SJSA1 (cell line): ENCODE data around the gene NCS1. TPM values are rescaled to one million over a fixed set of nuclear protein-coding genes. Genes with fewer than 3 reads are reported as not detected.

Source experiments
- DNase-seq, 2 experiments: peaks; one replicate each; pipeline ENCODE4 v3.0.0-alpha.2; 2015 to 2020; ENCODE audit warnings: low spot score in 2 of 2, low read depth in 1 of 2
- H3K27ac ChIP-seq: fragments of 250-450 bp; sonication (Bioruptor Pico); 2 replicates; pipeline ENCODE4 v1.5.1; 2020; ENCODE audit warnings: mild to moderate bottlenecking, moderate library complexity
- H3K27me3 ChIP-seq: fragments of 250-450 bp; sonication (Bioruptor Pico); replicated peaks from 2 replicates; pipeline ENCODE4 v1.5.1; 2020; ENCODE audit warnings: mild to moderate bottlenecking, moderate library complexity
- H3K36me3 ChIP-seq: fragments of 250-450 bp; sonication (Bioruptor Pico); 2 replicates; pipeline ENCODE4 v1.5.1; 2020; ENCODE audit warnings: mild to moderate bottlenecking
- H3K4me1 ChIP-seq: fragments of 250-450 bp; sonication (Bioruptor Pico); replicated peaks from 2 replicates; pipeline ENCODE4 v1.6.1; 2021; ENCODE audit warnings: mild to moderate bottlenecking
- H3K4me3 ChIP-seq: fragments of 250-450 bp; sonication (Bioruptor Pico); 2 replicates; pipeline ENCODE4 v1.5.1; 2020; ENCODE audit warnings: mild to moderate bottlenecking
- H3K9me3 ChIP-seq: fragments of 250-450 bp; sonication (Bioruptor Pico); replicated peaks from 2 replicates; pipeline ENCODE4 v1.5.1; 2020; ENCODE audit warnings: mild to moderate bottlenecking
- total RNA-seq: library from RNA; depleted of rRNA; stranded (reverse); fragments of >200 nt; shearing (Covaris generic); gene quantifications from 2 replicates; pipeline ENCODE4 v1.2.3, GENCODE V29; 2014; rRNA removed

Gene NCS1
- 31.5 and 44.6 TPM in 2 replicates for total RNA-seq

DNA sequence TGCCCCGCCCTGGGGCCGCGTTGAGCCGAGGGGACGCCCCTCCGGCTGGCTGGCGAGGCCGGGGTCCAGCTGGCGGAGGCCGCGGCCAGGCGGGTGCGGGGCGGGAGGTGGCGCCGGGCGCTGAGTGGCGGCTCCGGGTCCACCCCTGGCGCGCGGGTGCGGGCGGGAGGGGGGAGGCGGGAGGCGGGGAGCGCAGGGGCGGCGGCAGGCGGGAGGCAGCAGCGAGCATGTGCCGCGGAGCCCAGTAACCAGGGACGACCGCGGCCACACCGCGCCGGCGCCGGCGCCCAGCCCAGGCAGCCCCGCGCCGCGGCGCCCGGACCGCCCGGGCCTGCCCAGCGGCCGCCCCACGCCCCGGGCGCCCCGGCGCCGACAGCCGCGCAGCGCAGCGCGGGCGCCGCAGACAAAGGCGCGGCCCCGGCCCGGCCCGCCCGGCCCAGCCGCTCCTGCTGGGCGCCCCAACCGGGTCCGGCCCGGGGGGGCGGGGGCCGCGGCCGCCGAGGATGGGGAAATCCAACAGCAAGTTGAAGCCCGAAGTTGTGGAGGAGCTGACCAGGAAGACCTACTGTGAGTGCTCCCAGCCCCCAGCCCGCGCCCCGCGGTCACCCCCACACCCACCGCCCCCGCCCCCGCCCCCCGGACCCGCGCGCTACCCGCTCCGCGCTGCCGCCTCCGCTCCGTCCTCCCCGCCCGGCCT lies at the start of gene NCS1:
TSS of gene NCS1 (plus strand) at position 244 of the 697 bp plus-strand sequence. CDS start at position 504, 260 bp downstream.
- Histone ChIP-seq H3K27ac (peak within 1 kb of the TSS; percentile 60), H3K4me1 (peaks cover 18% of the 10 kb centered on the region), H3K4me3 (peak within 1 kb of the TSS; percentile 82), H3K36me3 (peaks cover 32% of the 10 kb centered on the region), H3K27me3 (no peaks in the 10 kb centered on the region), H3K9me3 (no peaks in the 10 kb centered on the region)
- peak in 1 of 2 experiments; percentile 79 for DNase-seq

DNA sequence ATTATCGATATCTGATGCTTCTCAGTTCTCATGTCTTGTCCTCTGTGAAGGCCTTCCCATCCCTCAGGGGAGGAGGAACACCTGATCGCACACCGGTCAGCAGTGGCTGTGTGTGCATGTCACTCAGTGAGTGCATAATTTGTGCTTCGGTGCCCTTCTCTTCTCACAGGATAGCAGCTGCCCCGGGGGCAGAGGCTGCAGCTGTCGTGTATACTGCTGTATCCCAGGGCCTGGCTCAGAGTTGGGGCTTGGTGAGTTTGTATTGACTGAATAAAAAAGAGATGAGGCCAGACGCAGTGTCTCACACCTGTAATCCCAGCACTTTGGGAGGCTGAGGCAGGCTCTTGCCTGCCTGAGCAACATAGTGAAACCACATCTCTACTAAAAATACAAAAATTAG lies 49.7 kb upstream of the NCS1 start:
- H3K9me3 ChIP-seq = no peaks in the 10 kb centered on the region
- no peak overlapping the region for H3K4me3 ChIP-seq
- no peaks in the 10 kb centered on the region for H3K27me3 ChIP-seq
- peaks cover 46% of the 10 kb centered on the region for H3K36me3 ChIP-seq
- peaks cover 36% of the 10 kb centered on the region for H3K4me1 ChIP-seq
- H3K27ac ChIP-seq = no peak overlapping the region
- DNase-seq = no peak

DNA sequence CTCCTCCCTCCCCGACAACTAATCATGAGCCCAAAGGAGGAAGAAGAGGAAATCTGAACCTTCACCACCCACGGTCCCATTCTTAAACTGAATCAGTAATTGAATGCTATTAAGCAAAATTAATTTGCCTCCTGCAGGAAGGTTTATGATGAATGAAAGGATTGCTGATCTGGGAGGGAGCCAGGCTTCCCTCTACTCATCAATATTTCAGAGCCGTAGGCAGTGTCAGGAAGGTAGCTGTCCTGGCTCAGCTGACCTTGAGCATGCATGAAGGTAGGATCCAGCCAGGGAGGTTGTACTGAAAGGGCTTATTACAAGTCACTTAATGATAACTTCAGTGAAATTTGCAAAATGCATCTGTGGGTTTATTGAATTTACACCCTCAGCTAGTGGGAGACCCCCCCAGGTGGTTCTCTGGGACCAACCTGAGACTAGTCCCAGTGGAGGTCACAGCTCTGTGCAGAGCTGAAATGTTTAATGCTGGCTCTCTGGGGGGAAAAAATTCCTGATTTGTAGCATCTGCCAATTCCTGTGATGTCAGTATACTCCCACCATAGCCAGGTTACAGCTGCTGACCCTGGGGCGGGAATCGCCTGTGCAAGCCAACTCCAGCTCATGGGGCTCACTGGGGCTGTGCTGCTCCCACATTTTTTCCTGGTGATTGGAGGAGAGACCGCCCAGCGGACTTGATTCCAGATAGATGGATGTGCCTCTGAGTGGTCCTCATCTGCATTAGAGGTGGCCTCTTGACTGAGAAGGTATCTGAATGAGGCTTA lies 47.9 kb upstream of the NCS1 start:
- H3K4me1 ChIP-seq = peaks cover 32% of the 10 kb centered on the region
- peaks cover 46% of the 10 kb centered on the region for H3K36me3 ChIP-seq
- no peak for DNase-seq
- H3K27ac ChIP-seq = no peak overlapping the region
- H3K9me3 ChIP-seq = no peaks in the 10 kb centered on the region
- no peaks in the 10 kb centered on the region for H3K27me3 ChIP-seq
- H3K4me3 ChIP-seq = no peak overlapping the region

DNA sequence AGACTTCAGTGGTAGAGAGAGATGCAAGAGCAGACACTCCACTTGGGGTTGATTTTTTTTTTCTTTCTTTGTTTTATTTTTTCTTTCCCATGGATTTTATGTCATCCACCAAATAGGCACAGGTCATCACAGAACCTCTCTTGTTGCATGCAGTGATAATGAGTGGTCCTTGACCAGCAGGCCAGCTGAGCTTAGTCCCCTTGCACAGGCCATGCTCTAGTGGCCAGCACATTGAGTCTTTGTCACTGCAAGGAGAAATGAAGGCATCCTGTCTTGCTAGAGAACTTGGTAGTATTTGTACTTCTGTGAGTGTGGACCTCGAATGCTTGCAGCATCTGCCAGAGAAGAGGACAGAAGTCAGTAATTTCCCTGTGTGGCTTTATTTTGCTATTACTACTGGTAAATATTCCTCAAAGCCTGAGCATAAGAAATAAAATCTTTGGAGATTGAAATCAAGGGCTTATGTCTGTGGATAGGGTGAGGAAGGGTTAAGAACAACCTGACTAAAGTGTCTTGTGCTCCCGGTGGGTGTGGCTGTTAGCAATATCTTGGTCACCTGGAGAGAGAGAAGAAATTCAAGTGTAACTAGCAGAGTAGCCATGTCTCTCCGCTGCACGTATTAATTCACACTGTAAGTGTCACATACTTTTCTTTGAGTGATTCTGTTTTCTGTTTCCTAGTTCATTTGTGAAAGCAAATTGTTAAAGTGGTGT lies 45.3 kb upstream of the NCS1 start:
- H3K4me3 ChIP-seq = no peak overlapping the region
- H3K36me3 ChIP-seq = peaks cover 52% of the 10 kb centered on the region
- no peak for DNase-seq
- H3K27ac ChIP-seq = no peak overlapping the region
- peaks cover 22% of the 10 kb centered on the region for H3K4me1 ChIP-seq
- no peaks in the 10 kb centered on the region for H3K27me3 ChIP-seq
- no peaks in the 10 kb centered on the region for H3K9me3 ChIP-seq

DNA sequence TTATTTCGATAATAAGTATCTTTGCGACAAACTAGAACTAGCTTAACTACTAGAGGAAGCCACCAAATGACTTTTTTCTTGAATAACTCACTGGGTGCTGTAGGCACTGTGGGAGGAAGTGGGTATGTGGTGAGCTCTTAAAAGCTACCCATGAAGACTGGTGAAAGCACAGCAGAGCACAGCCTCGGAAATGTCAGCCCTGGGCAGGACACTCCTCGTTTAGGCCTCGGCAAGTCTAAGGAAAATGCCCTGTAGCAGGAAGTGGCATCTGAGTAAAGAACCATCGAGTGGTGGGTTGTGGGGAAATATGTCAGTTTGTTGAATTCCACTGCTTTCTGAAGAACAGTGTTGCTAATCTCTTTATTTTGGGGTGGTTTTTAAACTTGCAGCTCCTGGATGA lies 44.0 kb upstream of the NCS1 start:
- H3K36me3 ChIP-seq = peaks cover 41% of the 10 kb centered on the region
- DNase-seq = peak in 1 of 2 experiments; percentile 17
- peaks cover 22% of the 10 kb centered on the region for H3K4me1 ChIP-seq
- H3K4me3 ChIP-seq = no peak overlapping the region
- no peaks in the 10 kb centered on the region for H3K9me3 ChIP-seq
- H3K27ac ChIP-seq = peak overlapping the region; percentile 90
- H3K27me3 ChIP-seq = no peaks in the 10 kb centered on the region

DNA sequence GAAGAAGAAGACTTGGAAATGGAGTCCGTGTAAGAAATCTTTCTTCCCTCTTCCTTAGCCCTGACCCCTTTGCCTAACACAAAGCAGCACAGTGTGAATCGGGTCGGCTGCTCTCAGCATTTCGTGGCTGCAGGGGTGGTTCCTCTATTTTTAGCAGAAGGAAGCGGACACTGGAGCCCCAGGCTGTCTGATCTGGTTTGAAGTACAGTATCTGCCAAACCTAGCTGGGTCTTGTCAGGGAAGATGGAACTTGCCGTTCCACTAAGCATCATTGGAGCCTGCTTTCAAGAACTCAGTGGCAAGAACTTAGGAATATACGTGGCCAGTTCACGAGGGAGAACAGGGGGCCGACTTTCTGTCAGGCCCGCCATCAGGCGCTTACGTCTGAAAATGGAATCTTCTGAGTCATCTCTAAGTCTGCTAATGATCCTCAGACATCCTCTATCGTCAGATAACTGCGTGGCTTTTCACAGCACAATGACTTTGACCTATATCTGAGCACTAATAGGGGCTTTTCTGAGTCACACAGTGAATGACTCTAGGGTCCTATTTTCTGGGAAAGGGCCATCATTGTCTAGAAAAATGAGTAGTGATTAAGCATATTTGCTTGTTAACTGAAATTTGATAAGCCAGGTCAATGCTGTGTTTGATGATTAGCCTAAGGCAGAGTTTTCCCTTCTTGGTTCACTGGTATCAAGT lies 43.3 kb upstream of the NCS1 start:
- peak overlapping the region; percentile 90 for H3K27ac ChIP-seq
- peak; percentile 66 to 79 for DNase-seq
- H3K4me1 ChIP-seq = peaks cover 22% of the 10 kb centered on the region
- H3K27me3 ChIP-seq = no peaks in the 10 kb centered on the region
- H3K4me3 ChIP-seq = no peak overlapping the region
- peaks cover 41% of the 10 kb centered on the region for H3K36me3 ChIP-seq
- no peaks in the 10 kb centered on the region for H3K9me3 ChIP-seq

DNA sequence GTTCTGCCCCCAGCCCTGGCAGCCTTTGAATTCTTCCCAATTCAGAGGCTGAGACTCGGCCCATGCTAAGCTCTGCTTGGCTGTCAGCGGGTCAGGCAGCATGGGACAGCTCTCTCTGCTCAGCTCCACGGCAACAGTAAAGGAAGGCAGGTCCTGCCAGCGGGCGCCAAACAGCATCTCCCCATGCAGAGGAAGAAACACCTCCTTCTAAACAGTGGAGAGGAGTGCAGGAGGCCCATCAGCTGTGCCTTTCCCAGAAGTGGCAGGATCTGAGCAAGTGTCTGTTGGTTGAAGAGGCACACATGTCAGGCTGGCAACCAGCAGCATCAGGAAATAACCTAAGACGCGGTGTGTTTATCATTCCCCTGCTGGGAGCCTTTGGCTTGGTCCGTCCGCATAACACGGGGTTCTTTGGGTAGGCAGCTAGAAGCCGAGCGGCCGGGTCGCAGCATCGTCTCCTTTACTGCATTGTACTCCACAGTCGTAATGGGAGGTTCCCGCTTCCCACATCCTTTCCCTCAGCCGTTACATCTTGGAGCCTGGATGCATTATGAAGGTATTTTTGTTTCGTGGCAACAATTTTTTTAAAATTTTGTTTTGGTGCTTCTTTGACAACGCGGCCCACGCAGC lies 42.7 kb upstream of the NCS1 start:
- no peaks in the 10 kb centered on the region for H3K9me3 ChIP-seq
- peak overlapping the region; percentile 90 for H3K27ac ChIP-seq
- peaks cover 22% of the 10 kb centered on the region for H3K4me1 ChIP-seq
- no peak overlapping the region for H3K4me3 ChIP-seq
- H3K36me3 ChIP-seq = peaks cover 42% of the 10 kb centered on the region
- DNase-seq = no peak
- H3K27me3 ChIP-seq = no peaks in the 10 kb centered on the region

DNA sequence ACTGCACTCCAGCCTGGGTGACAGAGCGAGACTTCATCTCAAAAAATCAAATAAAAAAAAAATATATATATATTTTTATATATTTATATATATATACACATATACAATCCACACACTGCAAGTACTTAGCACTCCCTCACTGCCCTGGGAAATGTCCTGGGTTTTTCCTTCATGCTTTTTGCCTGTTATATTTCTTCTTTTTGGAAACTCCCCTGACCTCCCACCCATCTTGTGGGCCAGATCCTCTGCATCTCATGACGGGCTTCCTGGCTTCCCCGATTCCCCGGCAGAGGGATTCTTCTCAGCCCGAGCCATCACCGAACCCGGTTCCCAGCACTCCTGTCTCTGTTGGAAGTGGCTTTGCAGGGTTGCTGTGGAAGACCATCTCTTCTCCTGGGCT lies 39.5 kb upstream of the NCS1 start:
- Histone ChIP-seq H3K4me3 (no peak overlapping the region), H3K27ac (no peak overlapping the region), H3K4me1 (peaks cover 29% of the 10 kb centered on the region), H3K36me3 (peaks cover 49% of the 10 kb centered on the region), H3K27me3 (no peaks in the 10 kb centered on the region), H3K9me3 (no peaks in the 10 kb centered on the region)
- no peak for DNase-seq

DNA sequence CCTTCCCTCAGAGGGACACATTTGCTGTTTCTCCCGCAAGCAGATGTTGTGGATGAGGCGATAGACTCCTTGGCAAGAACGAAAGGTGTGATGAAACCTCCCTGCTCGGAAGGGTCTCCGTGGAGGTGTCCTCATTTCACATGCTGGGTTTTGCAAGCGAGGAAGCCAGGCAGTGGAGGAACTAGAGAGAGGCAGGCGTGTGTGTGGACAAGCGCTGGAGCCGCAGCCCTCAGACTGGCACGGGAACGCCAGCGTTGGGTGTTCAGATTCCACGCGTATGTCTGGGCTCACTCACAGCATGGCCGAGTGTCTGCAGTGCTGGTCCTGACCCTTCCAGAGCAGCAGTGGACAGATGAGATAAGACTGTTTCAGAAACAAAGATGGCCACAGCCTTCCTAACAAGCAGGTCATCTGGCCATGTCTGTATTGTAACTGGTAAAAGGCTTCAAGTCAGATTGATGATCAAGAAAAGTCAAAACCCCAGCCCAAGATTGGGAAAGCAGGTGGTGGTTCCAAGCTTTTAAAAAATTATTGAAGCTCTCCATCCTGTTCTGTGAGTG lies 35.0 kb upstream of the NCS1 start:
- H3K36me3 ChIP-seq = peaks cover 18% of the 10 kb centered on the region
- no peaks in the 10 kb centered on the region for H3K27me3 ChIP-seq
- no peaks in the 10 kb centered on the region for H3K9me3 ChIP-seq
- H3K4me1 ChIP-seq = peaks cover 27% of the 10 kb centered on the region
- peak overlapping the region; percentile 87; the same call in 1 of the 2 replicates for H3K27ac ChIP-seq
- DNase-seq = no peak
- no peak overlapping the region for H3K4me3 ChIP-seq

DNA sequence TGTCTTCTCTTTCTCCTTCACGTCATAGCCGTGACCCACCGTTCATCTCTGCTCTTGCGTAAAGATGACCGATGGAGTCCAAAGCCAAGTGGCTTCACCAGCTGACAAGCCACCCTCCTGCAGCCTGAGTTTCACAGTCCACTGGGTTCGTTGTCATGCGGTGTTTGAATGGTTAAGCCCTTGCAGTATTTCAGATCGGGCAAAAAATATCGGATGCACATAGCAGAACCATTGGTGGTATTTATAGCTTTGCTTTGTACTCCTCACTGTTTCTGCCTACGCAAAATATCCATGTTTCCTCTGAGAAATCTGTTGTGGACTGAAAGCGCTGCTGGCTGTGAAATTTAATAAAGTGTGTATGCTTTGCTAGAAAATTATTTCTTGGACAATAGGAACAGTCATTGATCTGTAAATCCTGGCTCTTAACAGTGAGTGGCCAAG lies 34.5 kb upstream of the NCS1 start:
- peak overlapping the region; percentile 87 for H3K27ac ChIP-seq
- no peaks in the 10 kb centered on the region for H3K27me3 ChIP-seq
- no peaks in the 10 kb centered on the region for H3K9me3 ChIP-seq
- H3K36me3 ChIP-seq = peaks cover 18% of the 10 kb centered on the region
- H3K4me1 ChIP-seq = peaks cover 27% of the 10 kb centered on the region
- no peak overlapping the region for H3K4me3 ChIP-seq
- DNase-seq = no peak

DNA sequence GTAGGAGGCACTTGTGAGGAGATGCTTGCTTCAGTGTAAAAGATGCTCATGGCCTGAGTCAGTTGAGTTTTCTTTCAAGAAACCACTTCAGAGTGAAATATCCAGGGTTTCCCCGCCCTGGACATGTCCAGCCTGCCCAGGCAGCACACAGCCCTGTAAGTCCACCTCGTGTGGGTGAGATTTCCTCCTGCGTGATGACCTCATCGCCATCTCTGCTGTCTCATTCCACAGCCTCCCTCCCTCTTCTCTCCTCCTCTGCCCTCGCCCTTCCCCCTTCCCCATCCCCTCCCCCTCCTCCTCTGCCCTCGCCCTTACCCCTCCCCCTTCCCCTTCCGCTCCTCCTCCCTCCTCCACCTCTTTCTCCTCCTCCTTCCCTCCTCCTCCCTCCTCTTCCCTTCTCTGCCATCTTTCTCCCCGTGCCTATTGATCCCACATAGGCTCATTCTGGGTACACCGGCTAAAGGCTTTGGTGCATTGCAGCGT lies 34.0 kb upstream of the NCS1 start:
- H3K27me3 ChIP-seq = no peaks in the 10 kb centered on the region

DNA sequence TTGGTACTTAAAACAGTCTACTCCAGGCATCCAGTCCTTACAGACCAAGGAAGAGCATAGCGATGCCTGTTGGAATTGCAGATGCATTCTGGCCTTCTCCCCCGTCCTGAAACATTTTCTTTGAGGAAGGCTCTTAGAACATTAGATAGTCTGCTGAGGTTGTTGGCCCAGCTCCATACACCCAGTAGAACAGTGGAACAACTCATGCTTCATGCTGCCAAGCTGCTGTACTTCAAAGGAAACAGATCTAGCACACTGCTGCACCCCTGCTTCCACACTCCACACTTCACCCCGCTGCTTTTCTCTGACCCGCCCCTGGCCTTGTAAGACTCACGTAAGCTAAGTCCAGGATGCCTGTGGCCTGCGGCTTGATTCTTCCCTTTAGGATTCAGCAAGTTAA lies 33.4 kb upstream of the NCS1 start:
- Histone ChIP-seq H3K9me3 (no peaks in the 10 kb centered on the region), H3K4me1 (peaks cover 32% of the 10 kb centered on the region), H3K4me3 (no peak overlapping the region), H3K27me3 (no peaks in the 10 kb centered on the region), H3K27ac (peak overlapping the region; percentile 53), H3K36me3 (peaks cover 18% of the 10 kb centered on the region)
- peak; percentile 61 to 79 for DNase-seq

More for the DNA sequence above, 34.0 kb upstream of the NCS1 start:
- H3K4me1 ChIP-seq = peaks cover 27% of the 10 kb centered on the region
- H3K4me3 ChIP-seq = no peak overlapping the region
- H3K27ac ChIP-seq = peak overlapping the region; percentile 87
- peak; percentile 64 to 90 for DNase-seq
- no peaks in the 10 kb centered on the region for H3K9me3 ChIP-seq
- peaks cover 18% of the 10 kb centered on the region for H3K36me3 ChIP-seq
